Central memory CD8-positive, alpha-beta T cell (primary cell): ENCODE results near the gene SLC22A12.

Experiments used
- ATAC-seq: fragments of 150-1000 bp; cut with Tn5 transposase; replicated peaks from 2 replicates; pipeline ENCODE4 v1.10.0; 2022; ENCODE audit warnings: mild to moderate bottlenecking, moderate FRiP score, moderate number of reproducible peaks; ENCODE audit not compliant: poor library complexity, severe bottlenecking; ENCODE audit errors: extremely low read depth
- DNase-seq, 2 donors: peaks; one replicate each; pipeline ENCODE4 v3.0.0; 2021; ENCODE audit warnings: low spot score in 2 of 2
- H3K27ac Mint-ChIP-seq: one replicate; pipeline ENCODE4 v1.8.0; 2022; ENCODE audit warnings: low read depth, mild to moderate bottlenecking, moderate library complexity, mixed read lengths
- H3K27me3 Mint-ChIP-seq: one replicate; pipeline ENCODE4 v1.8.0; 2022; ENCODE audit warnings: mixed read lengths
- H3K36me3 Mint-ChIP-seq: one replicate; pipeline ENCODE4 v1.8.0; 2022; ENCODE audit warnings: mild to moderate bottlenecking, moderate library complexity, mixed read lengths; ENCODE audit not compliant: insufficient read depth
- H3K4me1 Mint-ChIP-seq: one replicate; pipeline ENCODE4 v1.8.0; 2022; ENCODE audit warnings: mixed read lengths
- H3K4me3 Mint-ChIP-seq: one replicate; pipeline ENCODE4 v1.8.0; 2022; ENCODE audit warnings: mild to moderate bottlenecking, moderate library complexity, mixed read lengths
- H3K9me3 Mint-ChIP-seq: one replicate; pipeline ENCODE4 v1.8.0; 2022; ENCODE audit warnings: mixed read lengths

Gene SLC22A12

DNA sequence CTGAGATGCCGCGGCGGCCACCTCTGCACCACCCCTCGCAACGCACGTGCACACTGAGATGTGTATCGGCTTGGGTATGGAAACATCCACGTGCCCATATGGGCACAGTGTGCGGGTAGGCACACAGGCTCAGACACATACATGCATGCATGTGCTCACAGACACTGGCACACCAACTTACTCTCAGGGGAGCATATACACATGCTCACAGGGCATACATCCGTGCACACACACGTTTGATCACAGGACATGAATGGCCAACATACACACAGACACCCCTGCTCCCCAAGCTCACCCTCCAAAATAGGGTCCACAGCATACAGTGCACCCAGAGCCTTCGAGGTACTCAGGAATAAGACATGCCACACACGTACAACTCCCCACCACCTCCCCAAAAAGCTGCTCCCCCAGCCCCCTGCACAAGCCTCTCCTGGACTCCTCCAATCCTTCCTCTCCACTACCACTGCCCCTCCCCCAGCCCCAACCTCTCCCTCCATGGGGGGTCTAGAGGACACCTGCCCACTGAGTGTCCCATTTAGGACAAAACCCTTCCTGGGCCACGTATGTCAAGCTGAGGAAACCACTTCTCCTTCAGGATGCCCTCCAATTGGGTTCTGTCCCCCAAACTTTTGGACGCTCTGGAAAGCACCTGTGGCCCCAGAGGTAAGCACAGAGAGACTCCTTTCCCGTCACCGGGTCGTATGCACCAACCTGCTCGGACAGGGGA is 53.1 kb downstream of the SLC22A12 start:
- peaks cover 48% of the 10 kb centered on the region for H3K27me3 Mint-ChIP-seq
- H3K36me3 Mint-ChIP-seq, result no peaks in the 10 kb centered on the region
- H3K4me3 Mint-ChIP-seq, result peak overlapping the region; percentile 9
- H3K27ac Mint-ChIP-seq, result no peak overlapping the region
- DNase-seq (no peak), ATAC-seq (no peak)
- no peaks in the 10 kb centered on the region for H3K9me3 Mint-ChIP-seq
- no peaks in the 10 kb centered on the region for H3K4me1 Mint-ChIP-seq

DNA sequence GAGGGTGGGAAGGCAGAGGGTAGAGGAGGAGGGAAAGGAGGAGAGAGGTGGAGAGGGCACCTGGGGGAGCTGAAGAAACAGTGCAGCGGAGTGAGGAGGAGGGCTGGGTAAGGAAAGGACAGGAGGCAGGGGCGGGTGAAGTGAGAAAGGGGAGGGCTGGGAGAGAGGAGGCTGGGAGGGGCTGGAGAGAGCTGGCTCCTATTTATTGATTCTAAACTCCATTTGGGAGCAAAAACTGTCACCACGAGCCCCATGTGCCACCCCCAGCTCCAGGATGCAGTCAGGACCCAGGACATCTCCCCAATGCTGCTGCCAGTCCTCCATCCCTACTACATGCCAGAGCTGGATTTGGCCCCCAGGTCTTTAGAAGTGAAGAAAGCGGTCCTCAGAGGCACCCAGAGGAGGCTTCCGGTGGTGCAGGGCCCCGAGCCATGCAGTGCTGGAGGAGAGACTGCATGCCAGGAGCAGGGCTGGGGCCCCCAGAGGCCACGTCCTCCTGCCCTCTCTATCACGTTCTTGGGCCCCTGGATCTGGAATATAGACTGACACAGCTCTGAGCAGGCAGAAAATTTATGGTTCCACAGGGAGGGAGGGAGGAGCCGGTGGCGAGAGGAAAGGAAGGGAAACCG is 53.7 kb downstream of the SLC22A12 start:
- ATAC-seq (no peak), DNase-seq (no peak)
- H3K27ac Mint-ChIP-seq, result no peak overlapping the region
- peaks cover 55% of the 10 kb centered on the region for H3K27me3 Mint-ChIP-seq
- H3K4me3 Mint-ChIP-seq, result no peak overlapping the region
- H3K9me3 Mint-ChIP-seq, result no peaks in the 10 kb centered on the region
- H3K4me1 Mint-ChIP-seq, result no peaks in the 10 kb centered on the region
- H3K36me3 Mint-ChIP-seq, result no peaks in the 10 kb centered on the region

DNA sequence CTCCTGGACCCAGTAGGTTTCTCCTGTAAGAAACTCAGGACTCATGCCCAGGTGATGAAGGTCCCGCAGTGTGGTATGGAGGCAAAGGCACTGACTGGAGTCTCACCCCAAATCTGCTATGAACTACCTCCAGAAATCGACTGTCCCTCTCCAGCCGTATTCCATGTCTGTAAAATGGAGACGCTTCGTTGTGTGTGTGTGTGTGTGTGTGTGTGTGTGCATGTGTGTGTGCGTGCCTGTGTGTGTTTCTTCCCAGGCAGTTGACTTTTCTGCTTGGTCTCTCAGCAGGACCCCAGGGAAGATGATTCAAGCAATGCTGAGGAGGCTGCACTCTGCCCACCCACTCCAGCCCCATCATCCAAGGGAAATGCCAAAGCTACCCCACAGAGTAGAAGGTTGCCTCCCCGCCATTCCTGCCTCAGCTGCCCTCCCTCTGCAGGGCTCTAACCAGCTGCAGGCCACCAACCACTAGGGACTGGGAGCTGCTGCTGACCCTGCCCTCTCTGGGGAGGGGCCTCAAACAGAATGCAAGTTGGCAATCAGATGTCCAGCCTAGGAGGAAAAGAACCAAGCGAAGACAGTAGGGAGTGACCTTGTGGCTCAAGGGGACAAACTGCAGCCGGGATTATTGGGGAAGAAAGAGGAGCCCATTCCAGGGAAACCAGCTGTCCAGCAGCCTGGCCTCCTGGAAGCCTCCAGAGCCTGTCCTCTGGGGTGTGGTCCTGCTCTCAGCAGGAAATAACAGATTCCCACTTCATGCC is 56.2 kb downstream of the SLC22A12 start:
- Mint-ChIP-seq H3K36me3 (no peaks in the 10 kb centered on the region), H3K4me1 (no peaks in the 10 kb centered on the region), H3K4me3 (no peak overlapping the region), H3K27me3 (peaks cover 55% of the 10 kb centered on the region), H3K9me3 (no peaks in the 10 kb centered on the region), H3K27ac (no peak overlapping the region)
- no peak for DNase-seq
- ATAC-seq, result no peak

DNA sequence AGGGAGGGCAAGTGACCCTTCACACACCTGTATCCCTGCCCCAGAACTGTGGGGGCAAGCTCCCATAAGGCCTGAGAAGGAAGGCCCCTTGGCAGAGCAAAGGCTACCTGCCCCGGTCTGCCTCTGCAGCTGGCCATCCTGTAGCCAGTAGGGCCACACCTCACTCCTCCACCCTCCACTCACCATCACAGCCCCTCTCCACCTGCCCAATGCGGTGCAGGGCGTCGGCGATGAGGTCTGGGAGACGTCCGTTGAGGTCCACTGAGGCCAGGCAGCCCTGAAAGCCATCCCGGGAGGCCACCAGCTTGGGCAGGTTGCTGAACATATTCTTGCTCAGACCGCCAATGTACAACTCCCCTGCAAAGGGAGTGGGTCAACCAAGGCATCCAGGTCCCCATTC is 57.5 kb downstream of the SLC22A12 start:
- peaks cover 55% of the 10 kb centered on the region for H3K27me3 Mint-ChIP-seq
- no peaks in the 10 kb centered on the region for H3K9me3 Mint-ChIP-seq
- no peak overlapping the region for H3K4me3 Mint-ChIP-seq
- ATAC-seq, result no peak
- H3K36me3 Mint-ChIP-seq, result no peaks in the 10 kb centered on the region
- H3K4me1 Mint-ChIP-seq, result peaks cover 7% of the 10 kb centered on the region
- DNase-seq, result no peak
- H3K27ac Mint-ChIP-seq, result no peak overlapping the region

DNA sequence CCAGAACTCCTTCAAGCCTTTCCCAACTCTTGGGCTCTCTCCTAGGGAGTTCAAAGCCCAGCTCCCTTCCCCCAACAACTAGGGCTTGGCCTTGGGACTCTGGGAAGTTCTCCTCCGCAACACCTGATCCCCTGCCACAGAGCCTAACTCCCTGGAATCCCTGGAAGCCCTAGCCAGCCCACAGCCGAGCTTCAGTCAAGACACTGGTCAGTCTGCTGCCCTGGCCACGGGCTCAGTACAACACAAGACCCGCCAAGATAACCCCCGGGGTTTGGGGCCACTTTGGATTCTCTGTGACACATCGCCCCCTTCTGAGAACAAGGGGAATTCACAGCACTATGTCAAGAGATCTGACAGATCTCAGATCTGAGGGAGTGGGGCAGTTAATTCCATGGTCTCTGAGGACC is 58.3 kb downstream of the SLC22A12 start:
- no peaks in the 10 kb centered on the region for H3K36me3 Mint-ChIP-seq
- peaks cover 7% of the 10 kb centered on the region for H3K4me1 Mint-ChIP-seq
- no peak overlapping the region for H3K27ac Mint-ChIP-seq
- DNase-seq (no peak), ATAC-seq (no peak)
- no peaks in the 10 kb centered on the region for H3K9me3 Mint-ChIP-seq
- peaks cover 49% of the 10 kb centered on the region for H3K27me3 Mint-ChIP-seq
- no peak overlapping the region for H3K4me3 Mint-ChIP-seq

DNA sequence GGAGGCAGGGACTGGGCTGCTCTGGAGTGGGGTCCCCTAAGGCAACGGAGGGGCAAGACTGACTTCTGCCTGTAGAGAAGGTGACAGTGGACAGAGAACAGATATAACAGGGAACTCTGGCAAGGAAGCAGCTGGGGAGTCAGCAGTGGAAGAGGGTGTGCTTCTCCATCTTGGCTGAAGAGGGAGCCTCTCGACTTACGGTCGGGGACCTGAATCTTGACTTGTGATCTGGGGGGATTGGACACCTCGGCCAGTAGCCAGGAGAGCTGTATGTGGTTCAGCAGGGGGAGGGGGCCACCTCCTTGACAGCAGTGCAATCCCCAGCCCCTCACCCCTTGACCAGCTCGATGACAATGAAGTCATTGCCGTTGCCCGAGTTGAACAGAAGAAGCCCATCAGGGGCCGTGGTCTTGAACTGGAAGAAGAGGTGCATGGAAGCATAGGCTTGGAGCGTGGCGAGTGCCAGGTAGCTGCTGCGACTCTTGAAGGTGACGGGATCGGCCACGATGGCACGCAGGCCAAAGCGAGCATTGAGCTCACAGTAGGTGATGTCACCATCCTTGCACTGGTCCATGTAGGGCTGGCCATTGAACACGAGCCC is 60.0 kb downstream of the SLC22A12 start:
- Mint-ChIP-seq H3K4me1 (peaks cover 7% of the 10 kb centered on the region), H3K27me3 (peaks cover 32% of the 10 kb centered on the region)

More for the DNA sequence above, 60.0 kb downstream of the SLC22A12 start:
- Mint-ChIP-seq H3K4me3 (no peak overlapping the region), H3K27ac (no peak overlapping the region), H3K9me3 (no peaks in the 10 kb centered on the region), H3K36me3 (no peaks in the 10 kb centered on the region)
- ATAC-seq, result no peak
- no peak for DNase-seq
